K562 (cell line): ENCODE data around the gene CBX4. TPM values are rescaled to one million over a fixed set of nuclear protein-coding genes. Genes with fewer than 3 reads are reported as not detected.

Experiments used
- DMBX1 ChIP-seq: fragments of 250-450 bp; sonication (Bioruptor Pico); IDR thresholded peaks from 2 replicates; pipeline ENCODE4 v1.8.0; 2022; ENCODE audit warnings: inconsistent platforms, mild to moderate bottlenecking, moderate library complexity, borderline replicate concordance
- ESRRA ChIP-seq: fragments of 450-650 bp; IDR thresholded peaks from 2 replicates; pipeline ENCODE4 v1.6.1; 2014; ENCODE audit warnings: low read depth, mild to moderate bottlenecking, moderate library complexity, borderline replicate concordance
- GTF2E2 ChIP-seq: fragments of 200-800 bp; sonication (Bioruptor generic); IDR thresholded peaks from 2 replicates; pipeline ENCODE4 v1.6.1; 2016; ENCODE audit warnings: missing genetic modification characterization, missing compliant biosample characterization
- MAZ ChIP-seq, 2 experiments: fragments of 450-650 bp in 1 of 2; sonication (generic) in 1 of 2; formaldehyde crosslinking; IDR thresholded peaks in 1 of 2; conservative IDR thresholded peaks in 1 of 2; 2 replicates each; pipeline versions ENCODE4 v1.4.0 to v1.5.0; 2020; ENCODE audit warnings: mild to moderate bottlenecking in 1 of 2, missing genetic modification reagents in 1 of 2
- ZC3H4 ChIP-seq: sonication (generic); formaldehyde crosslinking; IDR thresholded peaks from 2 replicates; pipeline ENCODE4 v1.9.0; 2021; ENCODE audit warnings: missing genetic modification reagents, borderline replicate concordance
- ZNF57 ChIP-seq: fragments of 450-650 bp; formaldehyde crosslinking; IDR thresholded peaks from 2 replicates; pipeline ENCODE4 v1.4.0; 2020; ENCODE audit warnings: mild to moderate bottlenecking, moderate library complexity
- polyA plus RNA-seq, 8 experiments: library from polyadenylated mRNA; depleted of rRNA in 4 of 8; stranded (reverse) in 5 of 8; unstranded in 3 of 8; fragments of >200 nt; fragmentation: Nextera tagmentation in 2 of 8; fragmentation: Illumina TruSeq in 1 of 8; extraction: Ambion mirVana in 2 of 8; extraction: Trizol in 1 of 8; gene quantifications; 2 replicates each; pipeline versions ENCODE4 v1.2.1 to v1.2.3, GENCODE V29; 2011 to 2014; ENCODE audit warnings: inconsistent platforms in 1 of 8, missing spikeins in 1 of 8
- total RNA-seq, 7 experiments: library from RNA; depleted of rRNA in 6 of 7; stranded (reverse); fragments of >200 nt in 6 of 7; fragmentation: Illumina TruSeq in 2 of 7; extraction: Trizol in 2 of 7; gene quantifications; 2 replicates each; pipeline versions ENCODE4 v1.2.1 to v1.2.3, GENCODE V29; 2011 to 2021; ENCODE audit warnings: low replicate concordance in 1 of 7
- TF ChIP-seq, protein P1 (sequence below): sonication (generic); formaldehyde crosslinking; IDR thresholded peaks from 2 replicates; pipeline ENCODE4 v1.8.1; 2023; ENCODE audit warnings: mild to moderate bottlenecking, missing genetic modification reagents
- TF ChIP-seq, protein P2 (sequence below): fragments of 450-650 bp; IDR thresholded peaks from 2 replicates; pipeline ENCODE4 v1.6.1; 2014; ENCODE audit warnings: low read depth, mild to moderate bottlenecking, moderate library complexity, borderline replicate concordance
- TF ChIP-seq, protein P3 (sequence below): sonication (generic); formaldehyde crosslinking; IDR thresholded peaks from 2 replicates; pipeline ENCODE4 v1.9.0; 2022; ENCODE audit warnings: mild to moderate bottlenecking, missing genetic modification reagents
- TF ChIP-seq, protein P4 (sequence below): sonication (generic); formaldehyde crosslinking; IDR thresholded peaks from 2 replicates; pipeline ENCODE4 v1.8.0; 2023; ENCODE audit warnings: missing genetic modification reagents, mild to moderate bottlenecking, borderline replicate concordance
- TF ChIP-seq, protein P5 (sequence below), 2 experiments: fragments of 450-650 bp in 1 of 2; IDR thresholded peaks; 2 replicates each; pipeline ENCODE4 v1.6.1; 2011 to 2017; ENCODE audit warnings: low read depth in 2 of 2, antibody characterized with exemption in 1 of 2, borderline replicate concordance in 1 of 2, low read length in 1 of 2, mild to moderate bottlenecking in 1 of 2, mixed read lengths in 1 of 2; ENCODE audit not compliant: control insufficient read depth in 1 of 2

Gene CBX4
- total and polyA plus RNA-seq, 9 of the 15 experiments (the other 6 are each of a cell fraction or from before 2014, with no cell fraction given), result 0.98 to 50.5 (median 10.0) TPM

DNA sequence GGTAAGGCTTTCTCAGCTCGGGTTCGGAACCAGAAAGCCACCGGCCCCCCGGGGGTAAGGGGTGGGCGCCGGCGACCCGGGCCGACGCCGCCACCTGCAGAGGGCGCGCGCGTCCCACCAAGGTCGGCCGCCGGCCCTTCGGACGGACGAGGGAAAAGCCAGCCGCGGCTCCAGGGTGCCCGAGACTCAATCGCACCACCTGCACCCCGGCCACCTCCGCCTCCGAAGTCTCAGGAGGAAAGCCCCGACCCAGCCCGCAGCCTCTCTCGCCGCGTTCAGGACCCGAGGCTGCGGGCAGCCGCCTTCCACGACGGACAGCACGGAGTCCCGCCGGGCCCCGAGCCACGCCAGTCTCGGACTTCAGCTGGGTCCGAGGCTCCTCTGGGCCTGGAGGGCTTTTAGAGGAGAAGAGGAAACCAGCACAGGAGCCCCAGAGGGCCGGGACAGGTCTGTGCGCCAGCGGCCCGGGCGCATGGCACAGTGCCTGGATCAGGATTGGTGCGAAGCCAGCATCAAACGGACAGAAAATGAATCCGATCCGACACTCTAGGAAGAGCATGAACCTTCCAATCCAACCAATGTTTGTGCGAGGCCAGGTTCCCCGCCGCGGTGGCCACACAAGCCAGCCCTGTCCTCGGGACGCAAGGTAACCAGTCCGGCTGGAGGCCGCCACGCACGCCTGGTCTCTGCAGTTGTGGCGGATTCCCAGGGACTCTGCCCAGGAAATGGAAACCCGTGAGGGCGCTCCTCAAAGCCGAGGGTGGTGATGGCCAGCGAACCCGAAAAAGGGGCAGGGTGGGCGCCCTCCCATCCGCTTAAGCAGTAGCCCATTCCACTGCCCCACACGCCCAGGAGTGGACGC lies 49.1 kb downstream of the CBX4 start (continued):
- TF ChIP-seq, protein P1, sequence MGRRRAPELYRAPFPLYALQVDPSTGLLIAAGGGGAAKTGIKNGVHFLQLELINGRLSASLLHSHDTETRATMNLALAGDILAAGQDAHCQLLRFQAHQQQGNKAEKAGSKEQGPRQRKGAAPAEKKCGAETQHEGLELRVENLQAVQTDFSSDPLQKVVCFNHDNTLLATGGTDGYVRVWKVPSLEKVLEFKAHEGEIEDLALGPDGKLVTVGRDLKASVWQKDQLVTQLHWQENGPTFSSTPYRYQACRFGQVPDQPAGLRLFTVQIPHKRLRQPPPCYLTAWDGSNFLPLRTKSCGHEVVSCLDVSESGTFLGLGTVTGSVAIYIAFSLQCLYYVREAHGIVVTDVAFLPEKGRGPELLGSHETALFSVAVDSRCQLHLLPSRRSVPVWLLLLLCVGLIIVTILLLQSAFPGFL (CRISPR knock-in tag), result no peak
- no peak for TF ChIP-seq GTF2E2 (tag)
- TF ChIP-seq ZNF57 (CRISPR knock-in tag), result no peak
- no peak for TF ChIP-seq DMBX1
- TF ChIP-seq, protein P2, sequence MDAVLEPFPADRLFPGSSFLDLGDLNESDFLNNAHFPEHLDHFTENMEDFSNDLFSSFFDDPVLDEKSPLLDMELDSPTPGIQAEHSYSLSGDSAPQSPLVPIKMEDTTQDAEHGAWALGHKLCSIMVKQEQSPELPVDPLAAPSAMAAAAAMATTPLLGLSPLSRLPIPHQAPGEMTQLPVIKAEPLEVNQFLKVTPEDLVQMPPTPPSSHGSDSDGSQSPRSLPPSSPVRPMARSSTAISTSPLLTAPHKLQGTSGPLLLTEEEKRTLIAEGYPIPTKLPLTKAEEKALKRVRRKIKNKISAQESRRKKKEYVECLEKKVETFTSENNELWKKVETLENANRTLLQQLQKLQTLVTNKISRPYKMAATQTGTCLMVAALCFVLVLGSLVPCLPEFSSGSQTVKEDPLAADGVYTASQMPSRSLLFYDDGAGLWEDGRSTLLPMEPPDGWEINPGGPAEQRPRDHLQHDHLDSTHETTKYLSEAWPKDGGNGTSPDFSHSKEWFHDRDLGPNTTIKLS, result no peak
- TF ChIP-seq, protein P3, sequence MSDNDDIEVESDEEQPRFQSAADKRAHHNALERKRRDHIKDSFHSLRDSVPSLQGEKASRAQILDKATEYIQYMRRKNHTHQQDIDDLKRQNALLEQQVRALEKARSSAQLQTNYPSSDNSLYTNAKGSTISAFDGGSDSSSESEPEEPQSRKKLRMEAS (CRISPR knock-in tag), result no peak
- TF ChIP-seq ESRRA, result no peak
- no peak for TF ChIP-seq ZC3H4 (CRISPR knock-in tag)
- TF ChIP-seq, protein P4, sequence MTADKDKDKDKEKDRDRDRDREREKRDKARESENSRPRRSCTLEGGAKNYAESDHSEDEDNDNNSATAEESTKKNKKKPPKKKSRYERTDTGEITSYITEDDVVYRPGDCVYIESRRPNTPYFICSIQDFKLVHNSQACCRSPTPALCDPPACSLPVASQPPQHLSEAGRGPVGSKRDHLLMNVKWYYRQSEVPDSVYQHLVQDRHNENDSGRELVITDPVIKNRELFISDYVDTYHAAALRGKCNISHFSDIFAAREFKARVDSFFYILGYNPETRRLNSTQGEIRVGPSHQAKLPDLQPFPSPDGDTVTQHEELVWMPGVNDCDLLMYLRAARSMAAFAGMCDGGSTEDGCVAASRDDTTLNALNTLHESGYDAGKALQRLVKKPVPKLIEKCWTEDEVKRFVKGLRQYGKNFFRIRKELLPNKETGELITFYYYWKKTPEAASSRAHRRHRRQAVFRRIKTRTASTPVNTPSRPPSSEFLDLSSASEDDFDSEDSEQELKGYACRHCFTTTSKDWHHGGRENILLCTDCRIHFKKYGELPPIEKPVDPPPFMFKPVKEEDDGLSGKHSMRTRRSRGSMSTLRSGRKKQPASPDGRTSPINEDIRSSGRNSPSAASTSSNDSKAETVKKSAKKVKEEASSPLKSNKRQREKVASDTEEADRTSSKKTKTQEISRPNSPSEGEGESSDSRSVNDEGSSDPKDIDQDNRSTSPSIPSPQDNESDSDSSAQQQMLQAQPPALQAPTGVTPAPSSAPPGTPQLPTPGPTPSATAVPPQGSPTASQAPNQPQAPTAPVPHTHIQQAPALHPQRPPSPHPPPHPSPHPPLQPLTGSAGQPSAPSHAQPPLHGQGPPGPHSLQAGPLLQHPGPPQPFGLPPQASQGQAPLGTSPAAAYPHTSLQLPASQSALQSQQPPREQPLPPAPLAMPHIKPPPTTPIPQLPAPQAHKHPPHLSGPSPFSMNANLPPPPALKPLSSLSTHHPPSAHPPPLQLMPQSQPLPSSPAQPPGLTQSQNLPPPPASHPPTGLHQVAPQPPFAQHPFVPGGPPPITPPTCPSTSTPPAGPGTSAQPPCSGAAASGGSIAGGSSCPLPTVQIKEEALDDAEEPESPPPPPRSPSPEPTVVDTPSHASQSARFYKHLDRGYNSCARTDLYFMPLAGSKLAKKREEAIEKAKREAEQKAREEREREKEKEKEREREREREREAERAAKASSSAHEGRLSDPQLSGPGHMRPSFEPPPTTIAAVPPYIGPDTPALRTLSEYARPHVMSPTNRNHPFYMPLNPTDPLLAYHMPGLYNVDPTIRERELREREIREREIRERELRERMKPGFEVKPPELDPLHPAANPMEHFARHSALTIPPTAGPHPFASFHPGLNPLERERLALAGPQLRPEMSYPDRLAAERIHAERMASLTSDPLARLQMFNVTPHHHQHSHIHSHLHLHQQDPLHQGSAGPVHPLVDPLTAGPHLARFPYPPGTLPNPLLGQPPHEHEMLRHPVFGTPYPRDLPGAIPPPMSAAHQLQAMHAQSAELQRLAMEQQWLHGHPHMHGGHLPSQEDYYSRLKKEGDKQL (CRISPR knock-in tag), result no peak
- peak in 1 of 2 experiments; percentile 83; a peak in 2 of 4 replicates for TF ChIP-seq MAZ (CRISPR knock-in tag; conservative IDR thresholded peaks at IDR 0.05 in 1 of 2, IDR thresholded peaks at IDR 0.05 in 1 of 2)
- TF ChIP-seq, protein P5, sequence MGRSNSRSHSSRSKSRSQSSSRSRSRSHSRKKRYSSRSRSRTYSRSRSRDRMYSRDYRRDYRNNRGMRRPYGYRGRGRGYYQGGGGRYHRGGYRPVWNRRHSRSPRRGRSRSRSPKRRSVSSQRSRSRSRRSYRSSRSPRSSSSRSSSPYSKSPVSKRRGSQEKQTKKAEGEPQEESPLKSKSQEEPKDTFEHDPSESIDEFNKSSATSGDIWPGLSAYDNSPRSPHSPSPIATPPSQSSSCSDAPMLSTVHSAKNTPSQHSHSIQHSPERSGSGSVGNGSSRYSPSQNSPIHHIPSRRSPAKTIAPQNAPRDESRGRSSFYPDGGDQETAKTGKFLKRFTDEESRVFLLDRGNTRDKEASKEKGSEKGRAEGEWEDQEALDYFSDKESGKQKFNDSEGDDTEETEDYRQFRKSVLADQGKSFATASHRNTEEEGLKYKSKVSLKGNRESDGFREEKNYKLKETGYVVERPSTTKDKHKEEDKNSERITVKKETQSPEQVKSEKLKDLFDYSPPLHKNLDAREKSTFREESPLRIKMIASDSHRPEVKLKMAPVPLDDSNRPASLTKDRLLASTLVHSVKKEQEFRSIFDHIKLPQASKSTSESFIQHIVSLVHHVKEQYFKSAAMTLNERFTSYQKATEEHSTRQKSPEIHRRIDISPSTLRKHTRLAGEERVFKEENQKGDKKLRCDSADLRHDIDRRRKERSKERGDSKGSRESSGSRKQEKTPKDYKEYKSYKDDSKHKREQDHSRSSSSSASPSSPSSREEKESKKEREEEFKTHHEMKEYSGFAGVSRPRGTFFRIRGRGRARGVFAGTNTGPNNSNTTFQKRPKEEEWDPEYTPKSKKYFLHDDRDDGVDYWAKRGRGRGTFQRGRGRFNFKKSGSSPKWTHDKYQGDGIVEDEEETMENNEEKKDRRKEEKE (IDR thresholded peaks at IDR 0.05; ENCODE audit: borderline replicate concordance in 1 of 2, control insufficient read depth in 1 of 2, low read depth in 2 of 2, low read length in 1 of 2), result no peak
